ENCODE data around the gene EML4. TPM values are rescaled to one million over a fixed set of nuclear protein-coding genes. Genes with fewer than 3 reads are reported as not detected.

The EML4 gene
- total RNA-seq, 1 experiment from 2014 or later, result 61.1 TPM

DNA sequence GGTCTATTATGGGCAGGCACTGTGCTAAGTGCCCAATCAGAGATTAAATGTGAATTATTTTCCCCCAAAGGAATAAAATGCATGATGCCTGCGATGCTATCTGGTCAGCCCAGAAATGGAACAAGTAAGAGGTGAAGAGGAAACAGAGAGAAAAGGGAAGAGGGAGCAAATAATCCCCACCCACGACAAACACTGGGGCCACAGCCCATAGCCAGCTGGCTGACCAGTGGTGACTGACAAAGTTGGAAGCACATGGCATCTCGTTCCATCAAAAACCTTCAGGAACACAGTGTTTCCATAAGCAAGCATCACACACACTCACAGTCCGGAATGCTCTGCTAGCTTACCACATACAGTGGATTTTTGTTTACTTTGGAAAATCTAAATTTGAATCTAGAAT, 213.0 kb downstream of the EML4 start:
- DNase-seq, result no peak
- H3K4me3 ChIP-seq (ENCODE audit: insufficient read depth, low read depth, low read length), result no peak overlapping the region
- H3K36me3 ChIP-seq (replicated peaks; ENCODE audit: control insufficient read depth, insufficient read depth, low read length), result no peaks in the 10 kb centered on the region
- no peaks in the 10 kb centered on the region for H3K27me3 ChIP-seq (ENCODE audit: control insufficient read depth, insufficient read depth, low read length)

Other genes starting within 250 kb of the EML4 start
- 90.2 and 176 TPM in 2 replicates for gene PKDCC, start 121.3 kb upstream of the EML4 start, total RNA-seq (2014; rRNA removed; shearing (Covaris generic))
- 149 and 154 TPM in 2 replicates for gene COX7A2L, start 191.9 kb downstream of the EML4 start, total RNA-seq (2014; rRNA removed; shearing (Covaris generic))